D721Med (cell line): ENCODE measurements around the gene NR0B2.

Experiments
- DNase-seq: peaks from one replicate; pipeline ENCODE4 v3.0.0; 2011; ENCODE audit warnings: low spot score; ENCODE audit not compliant: insufficient read length
- FAIRE-seq: peaks from 2 replicates; lab custom pipeline; 2011; peaks lifted over from hg19 to GRCh38; lab: Jason Lieb, UNC
- CTCF ChIP-seq: IDR thresholded peaks from 2 replicates; pipeline ENCODE4 v1.5.1; 2012; ENCODE audit warnings: mild to moderate bottlenecking, control low read depth; ENCODE audit not compliant: insufficient read depth; ENCODE audit errors: missing control alignments

The NR0B2 gene

GRCh38 chr1:26913754-26914619 lies at the start of gene NR0B2:
NR0B2 (minus strand) TSS chr1:26913975; CDS start chr1:26913940, 35 bp downstream.
- DNase-seq (no peak), FAIRE-seq (no peak)
- no peak for TF ChIP-seq CTCF

- FAIRE-seq, result no peak
- no peak for DNase-seq
- TF ChIP-seq CTCF, result no peak
Observed at GRCh38 chr1:26961826-26962225, 48.1 kb upstream of the NR0B2 start.

- FAIRE-seq (no peak), DNase-seq (no peak)
- TF ChIP-seq CTCF, result no peak
Observed at GRCh38 chr1:26960625-26960966, 46.8 kb upstream of the NR0B2 start.

- FAIRE-seq (no peak), DNase-seq (no peak)
- no peak for TF ChIP-seq CTCF
Observed at GRCh38 chr1:26959722-26960624, 46.2 kb upstream of the NR0B2 start, which contains the start of gene KDF1. KDF1 (minus strand) TSS chr1:26960468; CDS start chr1:26952380, 8,088 bp downstream.

- DNase-seq (no peak), FAIRE-seq (no peak)
- no peak for TF ChIP-seq CTCF
Observed at GRCh38 chr1:26959270-26959669, 45.5 kb upstream of the NR0B2 start.

GRCh38 chr1:26957306-26957705 lies 43.5 kb upstream of the NR0B2 start:
- FAIRE-seq (no peak), DNase-seq (no peak)
- no peak for TF ChIP-seq CTCF
